Stimulated activated CD4-positive, alpha-beta T cell treated with anti-CD3 and anti-CD28 coated beads, Interleukin-12 subunit alpha, Interleukin-12 subunit beta, amount 100 ng/mL, for 4 hours (primary cell): ENCODE measurements around the gene TSPAN2.

Source experiments
- DNase-seq: peaks from one replicate; pipeline ENCODE4 v3.0.0-alpha.2; 2020

TSPAN2 gene

GRCh38 chr1:115089420-115090185 lies at the start of gene TSPAN2:
Gene TSPAN2 (minus strand): TSS chr1:115089503. CDS start chr1:115089432, 71 bp downstream.
- DNase-seq = peak; percentile 46

GRCh38 chr1:115138973-115139372 lies 49.7 kb upstream of the TSPAN2 start:
- peak; percentile 55 for DNase-seq

DNA sequence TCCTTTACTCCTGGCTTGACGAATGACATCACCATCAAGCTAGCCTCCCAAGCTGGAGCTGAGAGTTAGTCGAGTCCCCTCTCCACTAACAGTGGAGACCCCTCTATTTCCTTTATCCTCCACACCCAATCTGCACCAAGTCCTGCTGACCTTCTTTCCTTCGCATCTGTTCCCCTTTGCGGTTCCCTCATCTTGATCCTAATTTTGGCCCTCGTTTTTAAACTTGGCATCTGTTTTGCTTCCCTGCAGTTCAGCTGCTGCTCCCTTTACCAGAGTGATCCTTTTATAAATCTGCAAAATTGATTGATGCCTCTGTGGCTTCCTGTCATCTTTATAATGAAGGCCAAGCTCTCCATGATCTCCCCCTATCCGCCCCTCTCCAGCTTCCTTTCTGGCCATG lies 49.0 kb upstream of the TSPAN2 start:
- no peak for DNase-seq

DNA sequence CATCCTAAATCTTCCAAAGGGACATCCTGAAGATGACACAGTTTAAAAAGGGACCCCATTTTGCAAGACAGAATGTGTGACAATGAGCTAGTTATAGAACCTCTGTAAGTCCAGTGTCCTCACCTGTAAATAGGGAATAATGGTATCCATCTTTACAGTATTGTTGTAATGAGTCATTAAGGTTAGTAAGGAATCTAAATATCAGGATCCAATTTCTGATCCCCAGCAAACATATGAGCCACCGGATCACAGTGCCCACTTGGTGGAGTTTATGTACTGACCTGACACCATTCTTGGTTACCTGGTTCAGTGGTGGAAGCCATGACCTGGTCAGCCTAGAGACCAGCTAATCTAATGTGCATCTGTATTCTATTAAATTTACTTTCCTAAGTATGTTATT lies 47.9 kb upstream of the TSPAN2 start:
- DNase-seq = no peak

- DNase-seq = no peak
Measured at GRCh38 chr1:115136706-115137105, 47.4 kb upstream of the TSPAN2 start.

DNA sequence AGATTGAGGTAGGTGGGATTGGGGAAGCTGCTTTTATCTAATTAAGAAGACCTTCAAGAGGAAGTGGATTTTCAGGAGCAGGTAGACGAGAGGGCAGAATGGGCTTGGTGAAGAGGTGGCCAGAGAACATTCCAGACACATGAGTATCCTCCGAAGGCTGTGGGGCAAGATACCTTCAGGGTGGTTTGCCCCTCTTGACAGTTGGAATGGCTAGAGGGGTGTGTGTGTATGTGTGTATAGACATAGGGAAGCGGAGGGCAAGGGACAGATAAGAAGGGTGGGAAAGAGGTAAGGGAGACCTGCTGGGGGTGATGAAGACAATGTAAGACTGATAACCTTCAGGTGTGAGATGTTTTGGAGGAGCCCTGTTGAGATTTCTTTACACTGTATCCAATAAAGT lies 46.8 kb upstream of the TSPAN2 start:
- DNase-seq = no peak

DNA sequence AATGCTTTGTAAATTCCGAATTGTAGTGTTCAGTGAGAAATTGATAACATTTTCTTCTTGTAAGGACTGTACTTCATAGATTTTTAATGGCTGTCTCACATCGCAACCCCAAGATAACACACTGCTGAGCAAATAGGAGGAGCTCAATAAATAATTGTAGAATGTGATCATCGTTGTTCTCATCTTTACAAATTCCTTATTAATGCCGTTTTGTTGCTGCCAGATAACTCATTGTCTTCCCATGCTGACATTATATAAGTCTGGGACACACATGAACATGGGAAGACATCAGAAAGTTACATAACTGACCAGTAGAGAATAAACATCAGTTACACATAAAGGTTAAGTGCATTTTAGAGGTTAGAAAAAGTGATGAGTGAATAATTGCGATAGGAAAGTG lies 46.4 kb upstream of the TSPAN2 start:
- no peak for DNase-seq

DNA sequence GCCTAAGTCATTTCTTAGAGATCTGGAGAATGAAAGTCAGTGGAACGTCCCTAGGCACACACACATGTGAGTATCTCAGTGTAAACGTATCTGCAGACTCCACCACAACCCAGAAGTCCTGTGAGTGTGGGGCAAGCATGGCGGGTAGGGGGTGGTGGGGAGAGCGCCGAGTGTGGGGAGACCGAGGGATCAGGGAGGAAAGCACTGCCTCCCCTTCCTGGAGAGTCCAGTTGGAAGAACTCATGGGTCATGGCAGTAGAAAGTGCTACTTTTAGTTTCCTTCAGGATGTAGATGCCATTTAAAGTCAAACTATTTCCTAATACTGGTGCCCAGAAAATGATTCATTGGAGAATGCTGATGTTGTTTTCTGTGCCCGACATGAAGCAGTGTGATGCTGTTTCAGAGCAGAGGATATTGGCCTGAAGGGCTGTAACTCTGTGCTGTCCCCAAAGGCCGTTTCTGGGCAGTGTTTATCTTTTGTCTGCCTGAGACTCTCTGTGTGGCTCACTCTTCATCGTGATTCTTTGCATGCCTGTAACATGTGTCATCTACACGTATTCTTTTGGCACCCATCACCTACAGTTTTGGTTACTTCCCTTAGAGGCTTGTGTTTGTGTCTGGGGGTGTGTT lies 45.7 kb upstream of the TSPAN2 start:
- no peak for DNase-seq

- no peak for DNase-seq
Measured at GRCh38 chr1:115134231-115134630, 44.9 kb upstream of the TSPAN2 start.

GRCh38 chr1:115133440-115133839 lies 44.1 kb upstream of the TSPAN2 start:
- DNase-seq = no peak

DNA sequence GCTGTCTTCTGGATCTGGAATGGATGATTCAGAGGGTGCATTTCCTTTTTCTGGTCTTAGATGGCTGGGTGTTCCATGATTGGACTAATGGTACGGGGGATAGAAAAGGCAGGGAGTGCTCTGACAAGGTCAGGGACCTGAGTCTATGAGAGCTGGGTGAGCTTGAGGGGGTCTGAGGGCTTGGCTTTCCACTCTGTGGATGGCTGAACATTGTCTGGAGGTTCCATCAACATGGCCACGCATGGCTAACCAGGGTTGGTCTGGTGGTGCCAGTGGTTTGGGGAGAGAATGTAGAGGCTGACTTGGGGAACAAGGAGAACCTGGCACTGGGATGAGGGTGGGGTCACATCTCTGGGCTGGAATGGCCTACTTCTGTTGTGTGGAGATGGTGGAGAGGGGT lies 41.5 kb upstream of the TSPAN2 start:
- DNase-seq = no peak

DNA sequence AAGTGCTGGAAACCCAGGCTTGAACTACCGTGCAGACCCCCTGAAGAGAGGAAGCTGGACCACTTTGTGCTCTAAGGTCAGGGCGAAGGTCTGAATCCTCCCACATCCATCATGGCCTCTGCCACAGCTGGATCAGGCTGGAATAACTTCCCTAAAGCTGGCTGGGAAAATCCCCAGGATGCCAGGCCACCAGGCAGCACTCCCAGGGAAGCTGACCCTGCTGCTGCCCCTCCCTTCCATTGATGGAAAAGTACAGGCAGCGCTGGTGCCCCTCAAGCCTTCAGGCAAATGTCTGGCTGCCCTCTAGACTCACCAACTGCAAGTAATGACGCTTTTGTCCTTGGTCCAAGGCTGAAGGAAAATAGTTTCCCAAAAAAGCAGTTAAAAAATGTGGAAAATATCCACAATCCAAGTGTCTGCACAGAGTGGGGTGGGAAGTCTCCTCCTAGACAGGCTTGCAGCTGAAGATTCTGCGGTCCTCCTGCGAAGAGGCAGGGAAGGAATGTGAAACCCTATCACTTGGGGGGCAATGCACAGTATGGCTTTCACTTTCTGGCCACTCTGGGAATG lies 39.9 kb upstream of the TSPAN2 start:
- DNase-seq = no peak

DNA sequence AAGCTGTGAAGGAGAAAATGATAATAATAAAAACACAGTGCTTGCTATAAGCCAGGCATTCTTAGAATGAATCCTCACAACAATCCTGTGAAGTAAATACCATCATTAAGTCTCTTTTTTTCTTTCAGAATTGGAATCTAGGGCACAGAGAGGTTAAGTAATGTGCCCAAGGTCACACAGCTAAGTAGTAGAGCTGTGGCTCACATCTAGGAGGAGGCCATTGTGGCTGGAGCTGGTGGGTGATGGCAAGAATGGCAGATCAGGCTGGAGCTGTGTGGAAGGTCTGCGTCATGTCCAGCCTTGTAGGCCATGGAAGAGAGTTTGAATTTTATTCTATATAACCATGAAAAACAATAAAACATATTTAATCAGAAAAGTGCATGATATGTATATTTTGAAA lies 38.2 kb upstream of the TSPAN2 start:
- no peak for DNase-seq

DNA sequence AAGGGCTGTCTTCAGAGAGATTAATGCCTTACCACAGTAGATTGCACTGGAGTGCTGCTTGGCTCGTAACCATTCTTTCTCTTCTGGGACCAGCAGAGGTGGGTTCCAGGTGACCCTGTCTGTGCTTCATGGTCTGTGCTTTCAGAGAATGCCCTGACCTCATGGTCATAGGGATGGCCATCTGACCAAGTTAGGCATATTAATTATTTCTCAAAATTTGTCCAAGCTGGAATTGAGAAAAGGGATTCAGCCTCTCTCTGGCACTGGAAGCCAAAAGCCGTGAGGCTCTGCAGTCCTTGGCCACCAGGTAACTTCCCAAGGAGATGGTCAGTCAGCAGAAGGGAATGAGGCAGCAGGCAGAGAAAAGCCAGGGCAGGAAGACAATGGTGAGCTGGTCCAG lies 37.2 kb upstream of the TSPAN2 start:
- no peak for DNase-seq

DNA sequence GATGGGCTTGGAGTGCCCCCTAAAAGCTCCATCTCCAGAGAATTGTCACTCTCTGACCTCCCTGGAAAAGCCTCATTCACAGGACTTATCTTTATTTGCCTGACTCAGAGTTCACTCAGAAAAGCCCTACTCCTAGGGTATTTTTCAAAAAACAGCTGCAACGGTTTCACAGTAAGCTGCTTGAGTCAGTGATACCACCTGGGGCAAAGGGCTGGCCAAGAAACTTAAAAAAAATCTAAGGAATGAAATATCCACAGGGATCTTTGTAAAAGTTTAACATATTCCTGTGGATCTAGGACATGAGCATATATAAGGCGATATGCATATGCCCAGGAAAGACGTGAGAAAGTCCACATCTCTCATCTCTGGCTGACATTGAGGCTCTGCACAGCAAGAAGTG lies 33.8 kb upstream of the TSPAN2 start:
- no peak for DNase-seq

DNA sequence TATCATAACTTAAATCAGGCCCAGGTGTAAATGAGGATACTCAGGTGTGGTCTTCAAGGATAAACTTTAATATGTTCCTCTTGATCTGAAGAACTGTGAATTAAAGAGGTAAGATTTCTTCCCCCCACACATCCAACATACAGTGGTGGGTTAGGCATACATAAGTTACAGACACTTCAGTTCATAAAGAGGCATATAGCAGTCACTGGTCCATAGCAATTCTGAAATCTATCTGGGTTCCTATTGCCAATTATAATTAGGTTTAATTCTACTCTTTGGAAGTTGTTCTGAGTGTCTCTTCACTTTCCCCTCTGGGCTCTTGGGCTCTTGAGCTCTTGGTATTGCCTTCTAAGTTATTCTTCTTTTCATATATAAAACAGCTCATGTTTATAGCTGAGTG lies 32.5 kb upstream of the TSPAN2 start:
- no peak for DNase-seq

- no peak for DNase-seq
Measured at GRCh38 chr1:115120296-115120695, 31.0 kb upstream of the TSPAN2 start.

GRCh38 chr1:115118611-115119010 lies 29.3 kb upstream of the TSPAN2 start:
- DNase-seq = no peak

- no peak for DNase-seq
Measured at GRCh38 chr1:115118086-115118485, 28.8 kb upstream of the TSPAN2 start.

DNA sequence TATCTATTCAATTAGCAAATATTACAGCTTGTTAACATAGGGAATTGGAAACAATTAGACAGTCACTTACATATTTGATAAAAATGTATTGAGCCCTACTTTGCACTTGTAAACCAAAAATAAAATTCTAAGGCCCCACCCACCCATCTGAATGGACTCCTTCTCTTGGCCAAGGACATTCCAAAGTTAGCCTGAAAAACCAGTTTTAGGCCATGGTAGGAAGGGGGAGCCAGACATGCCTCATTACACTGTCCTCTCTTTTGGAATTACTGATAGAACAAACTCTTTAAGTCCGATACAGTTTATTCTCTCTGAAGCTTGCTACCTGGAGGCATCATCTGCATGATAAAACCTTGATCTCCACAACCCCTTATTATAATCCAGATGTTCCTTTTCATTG lies 28.0 kb upstream of the TSPAN2 start:
- DNase-seq = no peak

GRCh38 chr1:115116512-115116911 lies 27.2 kb upstream of the TSPAN2 start:
- no peak for DNase-seq

DNA sequence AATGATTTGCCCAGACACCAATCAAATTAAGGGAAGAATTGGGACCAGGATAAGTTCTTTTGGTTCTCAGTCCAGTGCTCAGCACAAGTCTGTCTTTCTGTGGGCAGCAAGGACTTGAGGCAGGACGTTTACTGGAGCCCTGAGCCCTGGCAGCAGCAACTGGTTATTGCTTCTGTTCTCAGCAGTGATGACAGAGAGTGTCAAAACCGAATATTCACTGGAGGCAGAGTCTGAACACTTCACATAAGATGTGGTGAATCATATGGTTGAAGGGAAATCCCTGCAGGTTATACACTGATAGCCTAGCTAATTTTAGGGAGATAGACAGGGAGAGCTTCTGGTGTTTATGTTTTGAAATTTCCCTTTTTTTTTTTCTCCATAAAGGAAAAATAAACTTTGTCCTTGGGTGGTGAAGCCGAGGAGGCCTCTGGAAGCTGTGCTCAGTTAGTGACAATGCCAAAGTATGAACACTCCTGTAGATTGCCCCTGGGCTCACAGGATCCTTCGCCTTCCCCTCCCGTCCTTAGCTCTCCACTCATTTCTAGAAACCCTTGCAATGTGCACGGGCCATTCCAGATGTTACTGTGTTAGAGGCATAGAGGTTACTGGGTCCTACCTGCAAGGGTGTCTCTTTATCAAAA lies 26.3 kb upstream of the TSPAN2 start:
- no peak for DNase-seq

GRCh38 chr1:115114308-115114707 lies 25.0 kb upstream of the TSPAN2 start:
- no peak for DNase-seq

DNA sequence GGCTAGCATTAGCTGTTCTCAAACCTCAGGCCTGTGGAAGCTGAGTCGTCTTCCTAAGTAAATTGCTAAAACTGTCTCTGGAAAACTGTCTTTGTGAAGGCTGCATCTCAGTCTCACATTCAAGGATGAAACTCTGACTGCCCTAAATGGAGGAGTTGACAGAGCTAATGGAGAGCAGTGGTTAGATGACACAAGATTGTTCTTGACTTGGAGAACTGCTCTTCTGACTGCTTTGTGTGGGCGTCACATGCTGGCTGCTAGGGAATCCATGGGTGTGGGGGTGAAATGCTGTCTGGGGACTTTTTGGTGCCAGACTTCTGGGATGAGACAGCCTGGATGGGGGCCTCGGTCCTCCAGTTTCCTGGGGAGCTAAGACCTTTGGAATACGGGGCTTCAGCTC lies 24.5 kb upstream of the TSPAN2 start:
- DNase-seq = no peak
